GM12801 (cell line): Measurements from ENCODE around the gene YJEFN3.

ENCODE experiments used
- CTCF ChIP-seq: IDR thresholded peaks from one replicate; pipeline ENCODE4 v1.5.1; 2011; ENCODE audit warnings: control low read depth; ENCODE audit not compliant: insufficient read length; ENCODE audit errors: extremely low read depth

Gene YJEFN3

DNA sequence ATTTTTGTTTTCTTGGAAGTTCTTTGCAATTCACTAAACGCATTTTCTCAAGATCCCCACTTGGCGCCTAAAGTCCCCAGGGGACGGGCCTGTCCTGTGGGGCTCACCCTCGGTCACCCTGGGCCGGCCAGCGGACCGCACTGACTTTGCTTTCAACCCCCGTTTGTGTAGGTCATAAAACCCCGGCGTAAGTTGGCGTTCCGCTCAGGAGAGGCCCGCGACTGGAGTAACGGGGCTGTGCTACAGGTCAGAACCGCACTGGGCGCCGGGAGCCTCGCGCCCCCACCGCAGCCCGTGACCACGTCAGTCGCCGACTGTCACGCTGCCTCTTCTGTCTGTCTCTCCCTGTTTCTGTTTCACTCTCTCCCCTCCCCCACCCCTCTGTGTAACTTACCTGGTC is 26.9 kb upstream of the YJEFN3 start:
- no peak for TF ChIP-seq CTCF

DNA sequence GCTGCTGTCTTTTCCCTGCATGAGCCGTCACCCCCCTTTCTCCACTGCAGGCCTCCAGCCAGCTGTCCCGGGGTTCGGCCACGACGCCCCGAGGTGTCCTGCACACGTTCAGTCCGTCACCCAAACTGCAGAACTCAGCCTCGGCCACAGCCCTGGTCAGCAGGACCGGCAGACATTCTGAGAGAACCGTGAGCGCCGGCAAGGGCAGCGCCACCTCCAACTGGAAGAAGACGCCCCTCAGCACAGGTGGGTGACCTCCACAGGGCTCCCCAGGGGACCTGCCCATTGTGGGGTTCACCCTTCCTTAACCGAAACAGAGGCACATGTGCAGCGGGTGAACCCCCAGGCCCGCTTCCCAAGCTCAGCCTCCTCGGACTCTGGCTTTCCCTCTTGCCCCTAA is 26.4 kb upstream of the YJEFN3 start:
- no peak for TF ChIP-seq CTCF

GRCh38 chr19:19502808-19503602 is 25.7 kb upstream of the YJEFN3 start:
- TF ChIP-seq CTCF, result no peak

GRCh38 chr19:19504754-19505668 is 23.7 kb upstream of the YJEFN3 start:
- no peak for TF ChIP-seq CTCF

DNA sequence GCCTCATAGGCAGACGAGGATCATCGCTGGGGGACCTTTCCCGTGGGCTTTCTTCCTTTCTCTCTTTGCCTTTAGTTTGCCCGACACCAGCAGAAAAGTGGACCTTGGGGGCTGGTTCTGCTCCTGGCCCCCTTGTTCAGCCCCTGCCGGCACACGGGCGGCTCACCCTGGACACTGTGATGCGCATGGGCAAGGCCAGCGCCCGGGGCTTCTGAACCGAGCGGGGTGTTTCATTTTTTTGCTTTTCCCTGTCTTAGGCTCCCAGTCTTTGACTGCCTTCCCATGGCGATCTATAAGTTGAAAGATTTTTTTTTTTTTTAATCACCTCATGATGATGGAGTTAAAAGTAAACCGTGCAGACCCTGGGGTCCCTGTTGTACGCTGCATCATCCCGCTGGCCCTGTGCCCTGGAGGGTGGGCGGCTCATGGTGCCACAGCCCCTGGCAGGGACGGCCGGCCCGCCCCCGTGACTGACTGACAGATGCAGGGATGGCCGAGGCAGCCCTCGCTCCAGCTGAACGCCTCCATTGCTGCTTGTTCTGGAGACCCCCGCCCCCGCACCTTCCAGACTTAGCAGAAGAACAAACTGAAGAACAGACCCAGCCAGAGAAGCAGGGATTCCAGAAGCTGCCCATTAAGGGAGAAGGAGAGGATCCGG is 22.9 kb upstream of the YJEFN3 start:
- TF ChIP-seq CTCF, result no peak

- TF ChIP-seq CTCF, result no peak
Measured at GRCh38 chr19:19506592-19506991, 22.1 kb upstream of the YJEFN3 start.

GRCh38 chr19:19507354-19507753 is 21.4 kb upstream of the YJEFN3 start:
- TF ChIP-seq CTCF, result no peak
